HCEC 1CT (cell line): ENCODE data around the gene GPR160.

Source experiments
- DNase-seq: peaks from one replicate; pipeline ENCODE4 v3.0.0-alpha.2; 2017

Gene GPR160

DNA sequence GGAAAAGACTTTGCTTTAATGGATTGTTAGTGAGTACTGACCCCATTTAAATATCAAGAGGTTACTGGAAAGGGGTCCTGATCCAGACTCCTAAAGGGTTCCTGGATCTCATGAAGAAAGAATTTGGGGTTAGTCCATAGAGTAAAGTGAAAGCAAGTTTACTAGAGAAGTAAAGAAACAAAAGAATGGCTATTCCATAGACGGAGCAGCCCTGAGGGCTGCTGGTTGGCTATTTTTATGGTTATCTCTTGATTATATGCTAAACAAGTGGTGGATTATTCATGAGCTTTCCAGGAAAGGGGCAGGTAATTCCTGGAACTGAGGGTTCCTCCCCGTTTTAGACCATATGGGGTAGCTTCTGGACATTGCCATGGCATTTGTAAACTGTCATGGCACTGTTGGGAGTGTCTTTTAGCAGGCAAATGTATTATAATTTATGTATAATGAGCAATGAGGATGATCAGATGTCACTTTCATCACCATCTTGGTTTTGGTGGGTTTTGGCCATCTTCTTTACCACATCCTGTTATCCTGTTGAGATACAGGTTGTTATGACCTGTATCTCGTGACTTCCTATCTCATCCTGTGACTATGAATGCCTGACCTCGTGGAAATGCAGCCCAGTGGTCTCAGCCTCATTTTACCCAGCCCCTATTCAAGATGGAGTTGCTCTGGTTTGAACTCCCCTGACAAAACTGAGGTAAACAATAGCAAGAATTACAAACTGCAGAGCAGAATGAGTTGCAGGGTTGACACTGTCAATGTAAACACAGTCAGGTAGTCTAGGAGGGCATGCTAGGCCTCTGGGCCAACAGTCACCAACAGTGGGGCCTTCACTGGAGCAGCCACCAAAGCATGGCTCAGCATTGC, 10.3 kb upstream of the GPR160 start:
- no peak for DNase-seq

DNA sequence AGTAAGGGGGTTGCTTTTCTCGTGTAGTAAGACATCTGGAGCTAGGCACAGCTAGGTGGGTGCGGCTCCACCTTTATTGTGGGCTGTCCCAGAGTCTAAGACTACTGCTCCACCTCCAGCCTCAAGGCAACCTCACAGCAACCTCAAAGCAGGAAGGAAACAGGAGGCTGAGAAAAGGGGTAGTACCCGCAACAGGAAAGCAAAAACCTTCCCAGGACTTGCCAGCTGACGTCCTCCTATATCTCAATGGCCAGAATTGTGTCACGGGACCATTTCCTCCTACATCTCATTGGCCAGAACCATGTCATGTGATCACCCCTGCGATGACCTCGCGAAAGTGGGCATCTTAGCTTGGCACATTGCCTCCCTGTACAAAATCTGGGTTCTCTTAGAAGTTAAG, 4.3 kb upstream of the GPR160 start:
- DNase-seq = no peak

DNA sequence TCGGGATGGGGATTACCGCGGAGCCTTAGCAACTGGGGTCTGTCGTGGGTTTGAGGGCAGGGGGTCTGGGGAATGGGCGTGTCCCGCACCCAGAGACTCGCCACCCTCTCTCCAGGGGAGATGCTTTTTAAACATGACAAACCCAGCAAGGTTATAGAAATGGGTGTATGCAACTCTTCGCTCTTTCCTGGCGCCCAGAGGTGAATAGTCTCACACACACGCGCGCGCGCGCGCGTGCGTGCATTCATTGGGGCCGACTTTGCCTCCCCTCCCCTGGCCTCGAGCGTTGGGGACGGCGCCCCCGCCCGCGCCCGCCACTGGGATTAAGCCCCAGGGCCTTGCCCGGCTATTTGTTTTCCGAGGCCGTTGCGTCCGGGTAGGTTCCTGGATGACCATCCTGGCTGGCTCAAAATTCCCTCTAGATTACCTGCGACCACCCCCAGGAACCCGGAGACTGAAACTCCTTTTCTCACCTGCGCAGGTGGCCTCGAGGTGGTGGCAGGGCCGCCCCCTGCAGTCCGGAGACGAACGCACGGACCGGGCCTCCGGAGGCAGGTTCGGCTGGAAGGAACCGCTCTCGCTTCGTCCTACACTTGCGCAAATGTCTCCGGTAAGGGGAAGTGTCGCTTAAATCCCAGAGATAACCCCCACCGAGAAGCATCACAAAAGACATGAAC, 777 bp downstream of the GPR160 start:
- DNase-seq = no peak

DNA sequence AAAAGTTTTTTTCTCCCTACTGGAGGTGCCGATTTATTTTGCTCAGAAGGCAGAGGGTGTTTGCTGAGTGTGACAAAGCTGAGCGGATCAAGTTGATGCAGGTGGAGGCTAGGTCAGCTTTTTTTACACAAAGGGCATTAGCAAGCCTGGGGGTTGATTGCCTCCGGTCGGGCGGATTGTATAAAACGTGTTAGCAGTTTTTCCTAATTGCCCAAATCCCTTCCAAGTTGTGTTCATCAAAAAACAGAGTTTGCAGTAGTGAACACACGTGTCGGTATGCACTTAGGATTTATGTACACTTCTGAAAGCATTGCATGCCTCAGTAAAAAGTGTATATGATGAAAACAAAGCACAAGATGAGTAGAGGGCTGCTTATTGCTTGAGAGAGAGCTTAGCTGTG, 2.6 kb downstream of the GPR160 start:
- no peak for DNase-seq

DNA sequence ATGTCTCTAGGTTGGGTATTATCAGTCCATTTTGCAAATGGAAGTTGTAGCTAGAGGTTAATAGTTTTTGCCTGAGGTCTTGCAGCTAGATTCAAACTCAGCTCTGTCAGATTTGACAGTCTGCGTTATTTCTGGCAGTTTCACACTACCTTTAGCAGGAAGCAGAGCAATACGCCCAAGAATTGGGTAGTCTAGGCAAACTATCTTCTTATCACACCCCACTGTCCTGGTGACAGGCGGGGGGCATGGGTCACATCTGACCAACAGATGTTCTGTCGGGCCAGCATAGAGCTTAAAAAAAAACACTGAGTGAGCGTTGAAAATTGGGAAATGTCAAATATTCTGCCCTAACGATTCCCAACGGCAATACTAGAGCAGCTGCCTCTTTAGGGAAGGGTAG, 5.7 kb downstream of the GPR160 start:
- no peak for DNase-seq

DNA sequence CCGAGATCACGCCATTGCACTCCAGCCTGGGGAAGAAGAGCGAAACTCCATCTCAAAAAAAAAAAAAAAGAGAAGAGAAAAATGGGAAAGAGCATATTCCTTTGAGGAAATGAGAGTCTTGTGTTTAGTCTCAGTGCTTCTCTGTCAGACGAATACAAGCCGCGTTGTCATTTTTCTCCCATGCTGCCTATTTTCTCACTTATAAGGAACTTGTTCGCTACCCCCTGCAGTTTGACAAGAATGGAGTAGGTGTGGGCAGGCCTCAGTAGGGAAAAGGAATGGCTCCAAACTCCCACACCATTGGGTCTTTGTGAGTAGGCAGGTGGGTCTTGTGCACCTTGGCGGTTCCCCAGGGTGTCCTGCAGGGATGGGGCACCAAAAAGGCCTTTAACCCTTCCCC, 6.5 kb downstream of the GPR160 start:
- DNase-seq = no peak

DNA sequence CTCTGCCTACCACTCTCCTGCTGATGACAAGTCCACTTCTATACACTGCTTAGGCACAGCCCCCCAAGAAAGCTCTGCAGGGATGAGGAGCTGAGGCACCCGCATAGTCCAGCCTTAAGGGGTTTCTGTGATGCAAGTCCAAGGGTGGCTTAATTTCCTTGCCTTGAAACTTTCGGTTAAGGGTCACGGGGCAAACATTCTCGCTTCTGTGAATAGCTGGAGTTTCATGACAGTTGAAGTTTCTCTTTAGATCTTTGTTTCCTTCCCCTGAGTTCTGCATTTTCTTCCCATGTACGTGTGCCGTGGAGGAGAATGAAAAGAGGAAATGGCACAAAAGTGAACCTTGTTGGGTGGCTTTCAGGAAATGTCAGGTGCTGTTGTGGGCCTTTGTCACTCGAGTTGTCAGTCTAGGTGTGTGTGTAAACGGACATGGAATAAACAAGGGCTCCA, 7.0 kb downstream of the GPR160 start:
- no peak for DNase-seq

DNA sequence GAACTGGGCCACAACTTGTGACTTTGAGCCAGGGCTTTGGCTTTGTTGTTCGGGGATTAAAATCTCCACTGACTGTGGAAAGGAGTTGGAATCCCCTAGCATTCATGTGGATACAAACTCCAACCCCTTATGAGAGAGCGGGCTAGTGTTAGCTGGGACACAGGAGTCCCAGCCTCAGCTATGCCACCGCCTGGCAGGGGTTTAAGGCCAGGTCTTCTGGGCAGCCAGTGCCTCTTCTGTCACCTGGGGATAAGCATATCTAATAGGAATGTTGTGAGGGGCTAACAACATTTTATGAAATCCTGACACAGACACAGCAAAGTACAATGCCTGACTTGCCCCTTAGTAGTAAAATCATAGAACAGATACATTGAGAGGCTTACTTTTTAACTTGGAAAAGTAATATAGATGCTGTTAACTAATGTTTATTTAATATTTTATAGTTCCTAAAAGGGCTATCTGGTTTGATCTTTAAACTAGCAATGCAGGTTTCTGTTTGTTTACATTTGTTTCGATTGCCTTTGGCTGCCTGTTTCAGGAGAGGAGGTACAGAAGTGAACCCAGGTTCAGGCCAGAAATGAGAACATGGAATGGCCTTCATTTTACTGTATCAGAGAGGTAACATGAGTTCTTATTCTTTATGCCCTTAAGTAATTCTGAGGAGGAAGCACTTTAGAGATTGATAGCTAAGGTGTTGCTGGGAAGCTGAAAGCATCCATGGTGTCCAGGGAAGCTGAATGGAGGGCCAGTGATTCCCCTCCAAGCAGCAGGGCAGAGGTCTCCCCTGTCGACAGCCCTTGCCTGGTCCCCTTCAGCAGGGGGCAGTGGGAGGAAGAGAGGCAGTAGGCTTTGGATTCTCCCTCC, 8.7 kb downstream of the GPR160 start:
- no peak for DNase-seq

DNA sequence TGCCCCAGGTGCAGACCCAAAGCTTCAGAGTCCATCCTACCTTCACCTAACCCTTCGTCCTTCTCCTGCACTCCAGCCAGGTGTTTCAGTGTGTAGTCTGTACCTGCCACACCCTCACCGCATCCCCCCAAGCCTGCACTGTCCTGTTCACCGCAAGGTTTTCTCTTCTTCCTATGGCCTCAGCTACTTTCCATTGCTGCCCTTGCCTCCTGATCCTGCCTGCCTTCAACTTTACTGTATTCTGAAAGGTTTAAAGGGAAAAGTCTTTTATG, 9.3 kb downstream of the GPR160 start:
- DNase-seq = no peak

DNA sequence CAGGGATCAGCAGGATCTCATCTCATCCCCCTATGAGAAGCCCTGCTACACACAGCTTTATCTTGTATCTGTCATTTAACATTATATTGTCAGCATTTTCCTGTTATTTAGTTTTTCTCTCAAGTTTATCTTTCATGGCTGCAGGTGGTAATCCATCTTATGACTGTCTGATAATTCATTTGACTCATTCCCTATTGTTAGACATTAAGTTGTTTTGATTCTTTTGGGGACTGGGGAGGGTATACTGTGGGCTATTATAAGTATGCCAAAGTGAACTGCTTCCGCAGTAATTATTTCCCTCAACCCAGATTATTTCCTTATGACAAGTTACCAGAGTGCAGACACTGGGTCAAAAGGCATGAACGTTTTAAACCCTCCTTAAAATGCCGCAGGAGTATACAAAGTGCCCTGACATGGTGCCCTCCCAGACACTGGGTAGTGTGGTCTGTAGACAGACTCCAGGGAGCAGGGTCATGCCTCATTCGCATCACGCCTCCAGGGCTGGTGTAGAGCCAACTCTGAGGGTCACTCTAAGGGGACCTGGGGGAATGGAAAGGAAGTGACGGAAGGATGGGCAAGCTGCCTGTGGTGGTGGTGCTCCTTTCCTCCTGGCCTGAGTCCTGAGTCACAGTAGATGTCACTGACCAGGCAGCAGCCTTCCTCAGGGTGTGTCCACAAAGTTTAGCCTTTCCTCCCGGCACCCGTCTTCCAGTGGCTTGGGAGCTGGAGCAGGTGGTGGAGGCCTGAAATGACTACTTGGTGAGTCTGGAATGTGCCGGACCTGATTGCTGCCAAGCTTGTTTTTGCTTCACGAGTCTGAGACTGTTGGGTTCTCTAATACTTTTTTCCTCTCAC, 11.6 kb downstream of the GPR160 start:
- DNase-seq = peak; percentile 21

DNA sequence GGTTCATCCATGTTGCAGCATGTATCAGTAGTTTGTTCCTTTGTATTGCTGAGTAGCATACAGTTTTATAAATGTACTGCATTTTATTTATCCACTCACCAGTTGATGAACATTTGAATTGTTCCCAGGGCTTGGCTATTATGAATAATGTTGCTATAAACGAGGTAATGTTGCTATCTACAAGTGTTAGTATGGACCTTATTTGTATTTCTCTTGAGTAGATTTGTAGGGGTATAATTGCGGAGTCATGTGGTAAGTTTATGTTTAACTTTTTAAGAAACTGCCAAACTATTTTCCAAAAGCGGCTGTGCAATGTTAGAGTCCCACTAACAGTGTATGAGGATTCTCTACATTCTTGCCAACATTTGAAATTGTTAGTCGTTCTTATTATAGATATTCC, 13.0 kb downstream of the GPR160 start:
- DNase-seq = no peak

DNA sequence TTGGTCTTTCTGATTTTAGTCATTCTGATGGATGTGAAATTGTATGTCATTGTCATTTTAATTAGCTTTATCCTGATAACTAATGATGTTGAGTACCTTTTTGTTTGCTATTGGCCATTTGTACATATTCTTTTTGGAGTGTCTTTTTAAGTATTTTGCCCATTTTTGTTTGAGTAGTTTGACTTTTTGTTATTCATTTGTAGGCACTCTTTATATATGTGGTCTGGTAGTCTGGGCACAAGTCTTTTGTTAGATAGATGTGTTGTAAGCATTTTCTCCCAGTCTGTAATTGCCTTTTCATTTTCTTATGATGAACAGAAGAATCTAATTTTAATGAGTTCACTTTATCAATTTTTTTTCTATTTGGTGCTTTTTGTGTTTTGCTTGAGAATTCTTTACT, 14.6 kb downstream of the GPR160 start:
- DNase-seq = no peak

DNA sequence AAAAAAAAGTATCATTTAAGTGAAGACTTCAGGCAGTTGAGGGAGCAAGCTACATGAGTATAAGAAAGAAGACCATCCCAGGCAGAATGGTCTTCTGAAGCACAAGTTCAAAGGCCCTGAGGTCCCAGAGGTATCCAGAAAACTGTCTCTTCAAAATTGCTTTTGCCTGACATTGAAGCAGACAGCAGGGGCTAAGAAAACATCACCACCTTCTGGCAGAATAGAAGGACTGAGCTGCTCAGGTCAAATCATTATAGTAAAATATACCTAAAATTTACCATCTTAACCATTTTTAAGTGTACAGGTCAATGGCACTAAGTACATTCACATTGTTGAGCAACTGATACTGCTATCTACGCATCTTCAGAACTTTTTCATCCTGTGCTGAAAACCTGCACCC, 16.4 kb downstream of the GPR160 start:
- DNase-seq = peak; percentile 17

DNA sequence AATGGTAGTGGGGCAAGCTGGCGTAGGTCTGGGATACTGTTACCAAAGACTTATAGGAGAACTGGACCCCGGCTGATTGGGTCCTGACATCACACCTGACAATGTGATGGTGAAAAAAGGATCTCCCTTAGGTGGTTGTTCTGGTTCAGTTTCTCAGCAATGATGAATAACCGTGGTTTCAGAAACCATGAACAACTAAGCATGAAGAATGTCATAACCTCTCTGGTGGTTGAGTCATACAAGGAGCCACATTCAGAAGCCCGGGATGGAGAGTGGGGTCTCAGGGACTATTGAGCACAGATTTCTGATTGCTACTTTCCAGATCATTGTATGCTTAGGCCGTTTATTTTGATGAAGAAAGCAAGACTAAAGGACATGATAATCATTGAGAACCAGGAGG, 17.4 kb downstream of the GPR160 start:
- DNase-seq = peak; percentile 19

DNA sequence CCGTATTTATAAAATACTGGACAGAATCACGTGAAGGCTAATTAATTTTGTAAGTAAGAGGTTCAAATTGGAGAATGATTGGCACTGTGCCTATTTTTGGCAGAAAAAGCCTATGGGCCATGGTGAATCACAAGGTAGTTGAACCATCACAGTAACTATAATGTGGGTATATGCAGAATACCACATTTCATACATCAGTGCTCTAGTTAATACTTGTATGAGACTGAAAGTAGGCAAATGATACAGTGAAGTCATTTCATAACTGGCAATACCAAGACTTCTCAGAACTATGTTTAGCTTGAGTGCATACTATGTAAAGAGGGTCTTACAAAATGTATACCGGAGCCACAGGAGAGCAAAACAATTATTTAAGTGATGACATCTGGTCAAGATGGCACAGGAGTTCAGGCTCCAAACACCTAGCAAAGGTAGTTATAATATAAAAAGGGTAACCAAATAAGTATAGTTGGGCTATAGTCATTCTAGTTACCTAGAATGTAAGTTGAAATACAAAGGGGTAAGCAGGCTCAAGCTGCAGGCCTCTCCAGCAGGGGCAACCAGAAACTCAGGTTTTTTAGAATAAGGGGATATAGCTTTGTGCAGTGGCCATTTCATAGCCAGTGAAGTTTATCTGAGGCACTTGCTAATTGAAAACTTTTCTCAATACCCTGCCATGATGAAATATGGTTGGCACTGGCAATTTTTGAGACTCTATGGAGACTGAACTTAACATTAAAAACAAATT, 19.1 kb downstream of the GPR160 start:
- no peak for DNase-seq

DNA sequence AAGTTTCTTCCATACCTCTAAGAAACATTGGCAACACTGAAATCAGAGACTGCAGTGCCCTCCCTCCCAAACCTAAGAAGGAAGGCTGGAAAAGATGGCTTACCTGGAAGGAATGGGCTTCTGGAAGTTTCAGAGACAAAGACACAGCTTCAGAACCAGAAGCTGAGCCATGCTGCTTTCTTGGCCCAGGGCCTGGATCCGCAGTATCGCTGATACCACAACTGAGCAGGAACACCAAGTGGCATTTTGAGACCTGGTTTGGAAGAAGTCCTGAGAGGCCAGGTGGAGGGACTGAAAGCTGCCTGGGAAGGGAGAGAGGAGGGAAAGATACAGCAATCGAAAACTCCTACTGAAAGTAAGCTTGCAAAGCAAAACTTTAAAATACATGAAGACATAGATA, 19.8 kb downstream of the GPR160 start:
- DNase-seq = no peak

DNA sequence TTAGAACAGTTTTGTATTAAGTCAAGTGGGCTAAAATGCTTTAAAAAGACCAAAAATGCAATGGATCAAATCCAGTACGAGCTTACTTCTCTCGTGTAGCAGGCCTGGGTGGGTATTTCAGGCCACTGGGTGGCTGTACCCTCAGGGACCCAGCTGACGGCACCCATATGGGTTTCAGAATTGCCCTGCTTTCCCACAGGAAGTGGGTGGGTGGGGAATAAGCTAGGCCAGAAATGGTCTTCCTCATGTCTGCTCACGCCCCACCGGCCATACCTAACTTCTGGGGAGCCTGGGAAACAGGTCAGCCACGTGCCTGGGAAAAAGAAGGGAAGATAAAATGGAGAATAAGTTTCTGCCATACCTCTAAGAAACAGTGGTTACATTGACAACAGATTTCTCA, 20.3 kb downstream of the GPR160 start:
- DNase-seq = no peak

DNA sequence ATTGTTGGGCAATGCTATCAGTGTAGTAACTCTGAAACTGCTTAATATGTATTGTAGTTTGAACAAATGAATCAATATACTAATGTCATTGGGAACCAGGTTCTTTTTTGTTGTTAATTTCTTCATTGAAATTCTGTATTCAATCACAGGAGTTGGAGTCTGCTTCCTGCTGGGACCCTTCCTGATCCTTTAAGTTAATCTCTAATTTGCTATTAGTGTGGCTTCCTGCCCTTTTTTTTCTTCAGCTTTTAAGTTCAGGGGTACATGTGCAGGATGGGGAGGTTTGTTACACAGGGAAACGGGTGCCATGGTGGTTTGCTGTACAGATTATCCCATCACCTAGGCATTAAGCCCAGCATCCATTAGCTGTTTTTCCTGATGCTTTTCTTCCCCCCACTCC, 21.7 kb downstream of the GPR160 start:
- no peak for DNase-seq

DNA sequence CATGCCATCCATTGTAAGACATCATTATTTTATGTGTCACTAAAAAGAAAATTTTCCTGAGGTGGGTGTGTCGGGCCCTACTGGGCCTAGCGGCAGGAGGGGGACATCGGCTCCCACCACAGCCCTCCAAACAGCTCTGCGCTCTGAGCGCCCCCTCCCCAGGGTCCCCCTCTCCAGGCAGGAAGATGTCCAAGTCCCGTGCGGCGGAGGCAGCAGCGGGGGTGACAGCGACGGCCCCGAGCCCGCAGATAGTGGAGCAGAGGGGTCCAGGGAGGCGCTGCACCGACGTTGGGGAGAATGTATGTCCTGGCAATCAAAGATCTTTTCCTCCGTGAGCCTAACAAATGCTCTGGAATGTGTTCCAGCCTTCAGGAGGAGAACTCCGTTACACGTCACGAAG, 24.3 kb downstream of the GPR160 start:
- DNase-seq = no peak

DNA sequence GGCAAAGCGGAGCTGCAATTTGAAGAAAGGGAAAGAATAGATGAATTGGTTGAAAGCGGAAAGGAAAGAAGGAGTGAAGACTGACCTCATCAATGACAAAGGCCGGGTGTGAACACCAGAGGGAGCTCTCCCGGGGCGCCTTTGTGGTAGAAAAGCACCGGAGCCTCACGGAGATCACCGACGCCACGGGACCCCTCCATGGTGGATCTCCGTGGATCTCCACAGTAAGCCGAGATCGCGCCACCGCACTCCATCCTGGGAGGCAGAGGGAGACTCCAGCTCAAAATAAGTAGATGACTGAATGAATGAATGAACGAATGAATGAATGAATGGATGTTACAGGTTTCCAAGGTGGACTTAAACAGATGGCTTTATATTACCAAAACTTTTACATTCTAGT, 25.0 kb downstream of the GPR160 start:
- no peak for DNase-seq

DNA sequence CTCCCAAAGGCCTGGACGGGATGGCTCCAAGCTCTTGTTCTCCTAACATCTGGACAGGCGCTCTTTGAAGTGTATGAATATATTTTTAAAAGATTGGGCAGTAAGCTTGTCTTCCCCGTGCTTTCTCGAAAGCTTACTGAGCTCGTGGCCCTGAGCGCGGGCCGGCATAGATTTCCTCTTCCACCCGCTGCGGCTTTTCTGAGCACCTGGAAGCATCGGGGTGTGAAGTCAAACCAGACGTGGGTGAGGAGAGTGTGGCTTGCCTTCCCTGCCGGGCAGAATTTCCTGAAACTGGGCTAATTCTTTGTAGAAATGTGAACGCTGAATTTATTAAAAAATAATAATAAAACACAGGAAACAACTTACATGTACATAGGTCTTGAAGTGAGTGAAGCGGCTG, 25.9 kb downstream of the GPR160 start:
- no peak for DNase-seq

DNA sequence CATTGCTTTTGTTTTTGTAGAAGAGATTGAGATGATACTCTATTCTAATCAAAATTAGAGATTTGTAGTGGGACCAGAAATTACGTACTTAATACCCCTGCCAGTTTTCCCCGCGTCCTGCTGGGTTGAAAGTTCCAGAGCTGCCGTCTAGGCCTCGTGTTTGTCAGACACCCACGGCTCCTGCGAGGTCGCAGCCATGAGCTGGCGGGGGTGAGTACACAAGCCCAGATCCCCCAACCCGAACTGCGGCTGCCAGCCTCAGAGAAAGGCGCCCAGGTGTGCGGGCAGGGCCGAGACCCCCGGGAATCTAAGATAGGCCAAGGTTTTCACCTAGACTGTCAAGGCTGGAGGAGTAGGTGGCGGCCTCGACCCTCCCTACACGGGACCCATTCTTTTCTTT, 26.3 kb downstream of the GPR160 start:
- DNase-seq = no peak
